PC-9 (cell line): ENCODE measurements around the gene GNLY. TPM values are rescaled to one million over a fixed set of nuclear protein-coding genes. Genes with fewer than 3 reads are reported as not detected.

Experiments used
- BruUV-seq: library from RNA; stranded (reverse); fragments of 400-500 nt; replicated peaks from 2 replicates; lab custom pipeline; 2021; lab: Mats Ljungman, UMichigan
- CTCF ChIA-PET: fragments of 300-600 bp; sonication (Branson Sonifier 250); formaldehyde crosslinking; loops from one replicate; lab custom pipeline; 2022; ENCODE audit warnings: antibody characterized with exemption; lab: Charles Lee
- POLR2A ChIA-PET: fragments of 300-600 bp; sonication (Branson Sonifier 250); formaldehyde crosslinking; loops from one replicate; lab custom pipeline; 2022; ENCODE audit warnings: antibody characterized with exemption; ENCODE audit not compliant: unreplicated experiment; lab: Charles Lee
- DNase-seq, 2 experiments: peaks; one replicate each; pipeline versions ENCODE4 v3.0.0 to v3.0.0-alpha.2; 2015 to 2022; ENCODE audit warnings: mixed read lengths in 1 of 2
- H2AFZ ChIP-seq: fragments of 200-600 bp; sonication (generic); 2 replicates; pipeline ENCODE4 v1.8.1; 2017; ENCODE audit warnings: antibody characterized with exemption
- H3F3A ChIP-seq: fragments of 200-600 bp; sonication (generic); 2 replicates; pipeline ENCODE4 v1.8.1; 2017; ENCODE audit warnings: antibody characterized with exemption, mild to moderate bottlenecking, low read depth; ENCODE audit not compliant: insufficient read depth
- H3K27ac ChIP-seq: fragments of 200-600 bp; sonication (generic); 2 replicates; pipeline ENCODE4 v1.6.1; 2016; ENCODE audit warnings: mixed run types
- H3K27me3 ChIP-seq: fragments of 200-600 bp; sonication (generic); 2 replicates; pipeline ENCODE4 v1.6.1; 2016; ENCODE audit warnings: low read depth, mixed run types; ENCODE audit not compliant: insufficient read depth
- H3K36me3 ChIP-seq: fragments of 200-600 bp; sonication (generic); 2 replicates; pipeline ENCODE4 v1.6.1; 2016; ENCODE audit warnings: low read depth, mixed run types
- H3K4me1 ChIP-seq: fragments of 200-600 bp; sonication (generic); replicated peaks from 2 replicates; pipeline ENCODE4 v1.6.1; 2016; ENCODE audit warnings: mixed run types; ENCODE audit not compliant: insufficient read depth
- H3K4me2 ChIP-seq: fragments of 200-600 bp; sonication (generic); 2 replicates; pipeline ENCODE4 v1.6.1; 2017; ENCODE audit warnings: mixed run types
- H3K4me3 ChIP-seq: fragments of 200-600 bp; sonication (generic); 2 replicates; pipeline ENCODE4 v1.6.1; 2016; ENCODE audit warnings: mixed run types
- H3K79me2 ChIP-seq: fragments of 200-600 bp; sonication (generic); 2 replicates; pipeline ENCODE4 v1.6.1; 2017; ENCODE audit warnings: low read depth, mixed run types
- H3K9me2 ChIP-seq: fragments of 200-600 bp; sonication (generic); 2 replicates; pipeline ENCODE4 v1.8.1; 2017; ENCODE audit warnings: mild to moderate bottlenecking; ENCODE audit not compliant: insufficient read depth
- H3K9me3 ChIP-seq: fragments of 200-600 bp; sonication (generic); 2 replicates; pipeline ENCODE4 v1.8.1; 2016; ENCODE audit warnings: low read depth; ENCODE audit not compliant: insufficient read depth
- H4K20me1 ChIP-seq: fragments of 200-600 bp; sonication (generic); 2 replicates; pipeline ENCODE4 v1.8.1; 2017; ENCODE audit not compliant: insufficient read depth
- EZH2 ChIP-seq: fragments of 200-600 bp; sonication (generic); IDR thresholded peaks from 2 replicates; pipeline ENCODE4 v1.8.0; 2017; ENCODE audit warnings: antibody characterized with exemption, low read depth
- intact Hi-C: fragments of 100-400 bp; cut with micrococcal nuclease; formaldehyde crosslinking; loops from one replicate; pipeline ENCODE4 v1.10.0; 2022; ENCODE audit not compliant: unreplicated experiment
- total RNA-seq: library from RNA; stranded (reverse); gene quantifications from 2 replicates; pipeline ENCODE4 v1.2.3, GENCODE V29; 2021
- TF ChIP-seq, protein P1 (sequence below): fragments of 200-600 bp; sonication (generic); conservative IDR thresholded peaks from 2 replicates; pipeline ENCODE4 v1.6.1; 2017; ENCODE audit warnings: mixed run types, antibody characterized with exemption, mild to moderate bottlenecking, moderate library complexity

The GNLY gene
- total RNA-seq, 1 experiment from 2014 or later = not detected

DNA sequence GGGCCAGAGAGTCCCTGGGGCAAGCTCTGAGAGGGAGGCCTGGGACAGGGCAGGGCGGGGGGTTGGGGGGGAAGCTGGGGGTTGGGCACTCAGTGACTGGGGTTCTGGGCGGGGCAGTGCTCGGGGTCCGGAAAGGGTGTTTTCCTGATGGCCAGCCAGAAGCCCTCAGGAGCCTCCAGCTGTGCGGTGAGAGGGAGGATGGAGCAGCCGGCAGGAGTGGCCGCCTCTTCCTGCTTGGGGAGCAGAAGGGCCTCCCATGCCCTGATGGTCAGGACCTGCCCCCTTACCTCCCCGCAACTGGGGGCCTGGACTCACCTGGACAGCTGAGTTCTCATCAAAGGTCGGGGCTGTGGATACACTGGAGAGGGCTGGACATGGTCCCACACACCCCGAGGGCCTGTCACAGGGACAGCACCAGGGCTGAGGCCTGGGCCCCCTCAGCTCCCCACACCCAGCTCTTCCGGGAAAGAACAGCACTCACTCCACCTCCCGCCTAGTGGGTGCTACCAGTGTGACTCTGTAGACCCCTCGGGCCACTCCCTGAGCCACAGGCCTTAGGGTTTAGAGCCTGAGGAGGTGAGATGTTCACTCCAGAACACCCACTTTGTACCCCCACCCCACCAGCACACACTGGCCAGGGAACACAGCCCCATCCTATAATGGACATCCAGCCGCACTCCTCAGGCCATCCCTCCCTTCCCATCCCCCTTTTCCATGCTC, 32.9 kb upstream of the GNLY start:
- no peak overlapping the region for H3K4me2 ChIP-seq
- no peak overlapping the region for H3K27ac ChIP-seq
- H3F3A ChIP-seq = peaks cover 4% of the 10 kb centered on the region; the same call in 1 of the 2 replicates
- intact Hi-C loops = no loop called here
- BruUV-seq = no TSS peak
- H3K4me3 ChIP-seq = no peak overlapping the region
- no peaks in the 10 kb centered on the region for H4K20me1 ChIP-seq
- no peaks in the 10 kb centered on the region for H3K36me3 ChIP-seq
- no peak for TF ChIP-seq EZH2
- TF ChIP-seq, protein P1, sequence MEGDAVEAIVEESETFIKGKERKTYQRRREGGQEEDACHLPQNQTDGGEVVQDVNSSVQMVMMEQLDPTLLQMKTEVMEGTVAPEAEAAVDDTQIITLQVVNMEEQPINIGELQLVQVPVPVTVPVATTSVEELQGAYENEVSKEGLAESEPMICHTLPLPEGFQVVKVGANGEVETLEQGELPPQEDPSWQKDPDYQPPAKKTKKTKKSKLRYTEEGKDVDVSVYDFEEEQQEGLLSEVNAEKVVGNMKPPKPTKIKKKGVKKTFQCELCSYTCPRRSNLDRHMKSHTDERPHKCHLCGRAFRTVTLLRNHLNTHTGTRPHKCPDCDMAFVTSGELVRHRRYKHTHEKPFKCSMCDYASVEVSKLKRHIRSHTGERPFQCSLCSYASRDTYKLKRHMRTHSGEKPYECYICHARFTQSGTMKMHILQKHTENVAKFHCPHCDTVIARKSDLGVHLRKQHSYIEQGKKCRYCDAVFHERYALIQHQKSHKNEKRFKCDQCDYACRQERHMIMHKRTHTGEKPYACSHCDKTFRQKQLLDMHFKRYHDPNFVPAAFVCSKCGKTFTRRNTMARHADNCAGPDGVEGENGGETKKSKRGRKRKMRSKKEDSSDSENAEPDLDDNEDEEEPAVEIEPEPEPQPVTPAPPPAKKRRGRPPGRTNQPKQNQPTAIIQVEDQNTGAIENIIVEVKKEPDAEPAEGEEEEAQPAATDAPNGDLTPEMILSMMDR = no peak
- DNase-seq = no peak
- H3K79me2 ChIP-seq = no peaks in the 10 kb centered on the region
- H3K4me1 ChIP-seq = peaks cover 11% of the 10 kb centered on the region; the same call in 1 of the 2 replicates
- ChIA-PET POLR2A (no interaction called here), CTCF (no interaction called here)
- H3K9me2 ChIP-seq = no peaks in the 10 kb centered on the region
- no peak overlapping the region for H2AFZ ChIP-seq
- no peaks in the 10 kb centered on the region for H3K9me3 ChIP-seq
- no peaks in the 10 kb centered on the region for H3K27me3 ChIP-seq

DNA sequence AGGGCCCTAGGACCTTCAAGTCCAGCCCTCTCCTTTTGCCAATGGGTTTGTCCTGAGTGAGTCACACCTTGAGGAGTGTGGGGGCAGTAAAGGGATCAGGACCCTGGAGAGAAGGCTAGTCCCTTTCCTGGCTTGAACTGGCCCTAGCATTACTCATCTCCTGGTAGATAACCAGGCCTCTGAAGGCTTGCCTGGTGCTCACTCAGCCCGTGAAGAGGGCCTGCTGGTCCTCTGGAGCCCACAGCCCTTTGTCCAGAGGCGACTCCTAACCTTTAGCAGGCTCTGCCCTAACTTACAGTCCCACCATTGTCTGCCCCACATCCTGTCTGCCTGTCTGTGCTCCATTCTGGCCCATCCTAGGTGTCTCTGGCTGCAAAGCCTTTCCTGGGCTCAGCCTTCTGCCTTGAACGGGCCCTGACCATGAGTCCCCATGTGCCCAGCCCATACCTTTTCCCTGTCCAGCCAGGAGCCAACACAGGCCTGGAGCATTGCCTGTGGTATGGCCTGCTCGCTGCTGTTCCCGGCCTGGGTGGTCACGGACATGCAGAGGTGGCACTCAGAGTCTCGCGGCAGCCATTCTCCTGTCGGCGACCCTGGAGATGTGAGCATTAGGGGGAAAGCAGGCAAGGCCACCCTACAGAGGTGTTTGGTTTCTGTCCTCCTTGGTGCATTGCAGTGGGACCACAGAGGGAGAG, 31.1 kb upstream of the GNLY start:
- no peaks in the 10 kb centered on the region for H4K20me1 ChIP-seq
- intact Hi-C loops = no loop called here
- H3K4me1 ChIP-seq = peaks cover 15% of the 10 kb centered on the region
- H3K9me2 ChIP-seq = no peaks in the 10 kb centered on the region
- CTCF ChIA-PET = no interaction called here
- H3K27me3 ChIP-seq = no peaks in the 10 kb centered on the region
- no peak overlapping the region for H3K27ac ChIP-seq
- H3K4me3 ChIP-seq = no peak overlapping the region
- POLR2A ChIA-PET = no interaction called here
- H3K36me3 ChIP-seq = no peaks in the 10 kb centered on the region
- no peaks in the 10 kb centered on the region for H3K79me2 ChIP-seq
- no peak overlapping the region for H3K4me2 ChIP-seq
- peak; percentile 13 to 78 for DNase-seq
- no peak overlapping the region for H2AFZ ChIP-seq
- no peaks in the 10 kb centered on the region for H3K9me3 ChIP-seq
- peaks cover 4% of the 10 kb centered on the region; the same call in 1 of the 2 replicates for H3F3A ChIP-seq
- no TSS peak for BruUV-seq
- TF ChIP-seq EZH2 = no peak
- TF ChIP-seq, protein P1 = no peak

DNA sequence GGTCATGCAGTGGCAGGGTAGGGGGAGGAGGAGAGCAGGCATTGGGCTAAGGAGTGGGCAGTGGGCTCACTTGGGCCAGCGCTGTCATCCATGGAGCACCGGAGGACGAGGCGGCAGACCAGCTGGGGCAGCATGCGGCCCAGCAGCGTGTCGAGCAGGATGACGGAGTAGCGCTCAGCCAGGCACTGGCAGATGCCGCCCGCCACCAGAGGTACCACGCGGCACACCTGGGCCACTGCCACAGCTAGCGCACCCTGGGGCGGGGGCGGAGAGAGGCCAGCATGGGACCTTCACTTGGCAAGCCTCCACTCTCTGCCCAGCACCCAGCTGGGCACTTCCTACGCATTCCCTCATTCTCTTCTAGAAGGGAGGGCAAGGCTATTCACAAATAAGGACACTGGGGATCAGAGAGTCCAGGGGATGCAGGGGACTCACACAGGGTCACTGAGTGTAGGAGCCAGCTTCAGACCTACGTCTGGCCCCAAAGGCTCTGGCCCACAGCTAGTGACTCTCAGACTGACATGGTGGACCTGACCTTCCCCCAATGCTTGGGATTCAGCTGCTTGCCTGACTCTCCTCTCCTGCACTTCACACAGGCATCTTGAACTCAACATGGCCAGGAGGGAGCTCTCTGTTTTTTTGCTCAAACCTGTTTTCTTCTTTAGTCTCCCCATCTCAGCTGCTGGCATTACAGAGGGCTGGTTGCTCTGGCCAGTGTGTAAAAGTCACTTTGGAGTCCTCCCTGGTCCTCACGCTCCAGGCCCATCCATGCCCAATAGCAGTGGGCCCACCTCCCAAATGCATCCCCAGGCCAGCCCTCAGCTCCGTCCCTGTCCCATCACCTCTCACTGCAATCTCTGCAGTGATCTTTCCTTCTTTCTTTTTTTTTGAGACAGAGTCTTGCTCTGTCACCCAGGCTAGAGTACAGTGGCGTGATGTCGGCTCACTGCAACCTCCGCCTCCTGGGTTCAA, 30.3 kb upstream of the GNLY start:
- Histone ChIP-seq H3K9me3 (no peaks in the 10 kb centered on the region), H3K27ac (no peak overlapping the region), H3K36me3 (no peaks in the 10 kb centered on the region), H3K79me2 (no peaks in the 10 kb centered on the region), H3K27me3 (no peaks in the 10 kb centered on the region), H3F3A (peaks cover 7% of the 10 kb centered on the region; the same call in 1 of the 2 replicates), H4K20me1 (no peaks in the 10 kb centered on the region), H3K4me2 (no peak overlapping the region), H2AFZ (no peak overlapping the region), H3K9me2 (no peaks in the 10 kb centered on the region), H3K4me1 (peaks cover 23% of the 10 kb centered on the region), H3K4me3 (no peak overlapping the region)
- POLR2A ChIA-PET = no interaction called here
- no peak for DNase-seq
- intact Hi-C loops = no loop called here
- TF ChIP-seq, protein P1 = no peak
- TF ChIP-seq EZH2 = no peak
- no TSS peak for BruUV-seq
- CTCF ChIA-PET = interaction anchor here (0.7 kb wide), 1 partner anchor 100 kb away, joined by 4 read pairs; no protein-coding TSS in a partner anchor
